GM18951 (cell line): ENCODE results near the gene LSM12.
A peak's percentile ranks its signal among the peaks of the same experiment; 100 is the strongest.

ENCODE experiments used
- POLR2A ChIP-seq: IDR thresholded peaks from 4 replicates; pipeline ENCODE4 v1.6.1; 2011; ENCODE audit warnings: mild to moderate bottlenecking; ENCODE audit not compliant: insufficient read length, insufficient read depth; ENCODE audit errors: extremely low read depth
- in situ Hi-C: fragments of 300-500 bp; cut with MboI; formaldehyde crosslinking; loops from one replicate; pipeline ENCODE4 v1.12.0; 2022; ENCODE audit warnings: low sequenced_read_pairs, mixed read lengths, inconsistent platforms; ENCODE audit not compliant: unreplicated experiment

Gene LSM12

DNA sequence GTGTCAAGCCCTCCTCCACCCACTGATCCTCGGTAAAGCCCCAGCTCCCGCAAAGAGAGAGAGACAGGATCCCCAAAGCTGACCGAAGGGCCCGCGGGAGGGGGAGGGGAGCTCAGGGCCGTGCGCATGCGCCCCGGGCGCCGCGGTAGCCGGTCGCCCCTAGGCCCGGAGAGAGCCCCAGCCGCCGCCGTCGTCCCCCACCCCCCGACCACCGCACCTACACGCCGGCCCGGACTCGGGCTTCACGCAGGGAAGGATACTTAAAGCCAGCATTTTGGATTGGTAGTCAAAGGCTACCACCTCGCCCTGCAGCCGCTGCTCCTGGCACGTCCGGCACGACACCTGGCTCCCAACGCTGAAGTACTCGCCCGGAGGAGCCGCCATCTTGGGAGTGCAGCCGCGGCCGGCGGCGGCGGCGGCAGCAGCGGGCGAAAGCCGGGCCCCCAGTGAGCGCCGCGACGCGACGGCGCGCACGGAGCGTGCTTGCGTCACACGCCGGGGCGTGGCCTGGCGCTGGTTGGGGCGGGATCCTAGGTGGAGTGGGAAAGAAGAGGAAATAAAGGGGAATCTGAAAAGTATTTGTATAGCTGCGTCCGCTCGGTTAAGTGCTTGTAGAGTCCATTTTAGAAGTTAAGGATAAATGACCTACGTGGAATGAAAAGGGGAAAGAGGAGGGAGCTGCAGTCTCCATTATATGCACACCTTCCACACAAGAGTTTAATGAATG lies at the start of gene LSM12:
LSM12 (minus strand) TSS at position 468 of the 727 bp plus-strand sequence; CDS start at position 384, 84 bp downstream.
- in situ Hi-C loops = no loop called here
- TF ChIP-seq POLR2A = peak; percentile 83

DNA sequence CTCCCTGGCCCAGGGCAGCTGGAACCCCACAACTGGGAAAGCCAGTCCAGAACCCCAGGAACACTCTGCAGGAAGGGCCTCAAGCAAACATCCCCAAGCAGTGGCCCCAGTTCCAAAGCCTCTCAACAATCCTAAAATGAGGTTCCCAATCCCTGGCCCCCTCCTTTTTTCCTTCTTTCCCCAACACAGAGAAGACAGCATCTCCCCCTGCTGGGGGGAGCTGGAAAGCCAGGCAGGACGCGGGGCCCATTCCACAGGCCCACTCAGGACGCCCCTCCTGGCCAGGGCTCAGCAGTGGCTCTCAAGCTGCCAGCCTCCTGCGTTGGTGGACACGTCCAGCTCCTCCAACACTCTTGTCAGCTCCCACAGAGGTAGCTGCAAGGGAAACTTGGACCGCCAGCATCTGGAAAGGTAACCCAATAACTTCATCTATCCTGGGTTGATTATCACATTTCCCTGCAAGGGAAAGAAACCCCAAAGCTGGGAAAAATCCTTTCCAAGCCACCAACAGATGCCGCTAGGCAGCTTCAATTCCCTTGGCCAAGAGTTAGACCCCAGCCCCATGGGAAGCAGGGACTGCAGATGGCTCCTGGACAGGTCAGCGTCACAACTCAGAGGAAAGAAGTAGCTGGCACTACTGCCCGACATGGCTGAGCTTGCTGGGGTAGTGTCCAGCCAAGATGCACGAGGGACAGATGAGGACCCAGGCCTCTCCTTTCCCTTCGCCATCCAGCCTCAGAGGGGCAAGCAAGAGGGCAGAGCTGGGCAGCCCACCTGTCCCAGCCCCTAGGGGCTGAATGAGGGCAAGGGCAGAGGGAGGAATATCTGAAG lies 49.3 kb upstream of the LSM12 start:
- in situ Hi-C loops = no loop called here
- TF ChIP-seq POLR2A = no peak

DNA sequence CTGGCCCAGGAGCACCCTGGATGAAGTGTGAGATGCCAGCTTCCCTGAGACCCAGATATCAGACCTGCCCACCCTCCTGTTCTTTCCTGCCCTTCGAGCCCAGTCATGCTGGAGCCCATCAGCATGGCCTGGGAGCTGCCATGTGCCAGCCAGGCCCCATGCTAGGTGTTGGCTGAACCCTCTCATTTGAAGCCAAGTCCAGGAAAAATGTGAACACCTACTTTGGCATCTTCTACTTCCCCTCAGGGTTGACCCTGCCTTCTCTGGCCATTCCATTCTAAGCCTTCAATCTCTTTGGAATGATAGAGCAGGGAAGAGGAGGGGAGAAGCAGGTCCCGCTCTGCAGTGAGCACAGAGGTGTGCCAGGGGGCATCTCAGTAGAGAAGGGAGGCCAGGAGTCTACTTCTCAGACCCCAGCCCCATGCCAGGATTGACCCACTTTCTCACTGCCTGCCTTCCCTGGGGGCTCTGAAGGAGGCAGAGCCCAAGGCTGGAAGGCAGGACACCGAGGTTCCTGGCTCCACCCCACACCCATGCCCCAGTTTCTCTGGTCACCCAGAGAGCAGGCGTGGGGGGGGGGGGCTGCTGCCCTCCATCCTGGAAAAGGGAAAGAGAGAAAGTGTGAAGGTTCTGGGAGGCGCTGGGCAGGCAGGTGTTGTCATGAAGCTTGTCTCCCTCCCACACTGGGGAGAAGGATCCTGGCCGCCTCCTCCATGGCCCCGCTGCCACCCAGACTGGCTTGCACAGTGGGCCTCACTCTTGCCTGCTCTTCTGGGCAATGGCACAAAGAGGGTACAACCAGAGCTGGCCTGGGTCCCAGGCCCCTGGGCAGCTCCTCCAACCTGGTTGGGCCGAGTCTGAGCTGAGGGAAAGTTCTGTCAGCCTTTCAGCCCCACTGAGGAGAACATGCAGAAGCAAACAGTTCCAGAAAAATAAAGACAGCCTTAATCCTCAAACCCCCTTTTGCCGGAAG lies 47.7 kb upstream of the LSM12 start:
- in situ Hi-C loops = no loop called here
- TF ChIP-seq POLR2A = no peak

DNA sequence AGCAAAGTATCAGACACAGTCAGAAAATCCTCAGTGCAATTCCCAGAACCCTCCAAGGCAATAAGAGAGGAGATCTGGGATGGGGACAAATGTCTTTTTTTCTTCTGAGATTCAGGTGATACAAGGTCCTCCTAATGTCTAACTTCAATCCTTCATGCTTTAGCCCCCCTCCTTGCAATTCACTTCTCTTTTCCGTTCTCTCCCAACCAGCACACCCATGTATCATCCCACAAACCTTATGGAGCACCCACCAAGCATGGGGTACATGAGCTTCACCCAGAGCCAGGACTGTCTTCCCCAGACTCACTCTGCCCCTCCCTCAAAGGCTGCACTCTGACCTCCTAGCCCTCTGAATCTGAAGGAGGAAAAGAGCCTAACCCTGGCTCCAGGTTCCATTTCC lies 46.9 kb upstream of the LSM12 start:
- TF ChIP-seq POLR2A = no peak
- in situ Hi-C loops = no loop called here

DNA sequence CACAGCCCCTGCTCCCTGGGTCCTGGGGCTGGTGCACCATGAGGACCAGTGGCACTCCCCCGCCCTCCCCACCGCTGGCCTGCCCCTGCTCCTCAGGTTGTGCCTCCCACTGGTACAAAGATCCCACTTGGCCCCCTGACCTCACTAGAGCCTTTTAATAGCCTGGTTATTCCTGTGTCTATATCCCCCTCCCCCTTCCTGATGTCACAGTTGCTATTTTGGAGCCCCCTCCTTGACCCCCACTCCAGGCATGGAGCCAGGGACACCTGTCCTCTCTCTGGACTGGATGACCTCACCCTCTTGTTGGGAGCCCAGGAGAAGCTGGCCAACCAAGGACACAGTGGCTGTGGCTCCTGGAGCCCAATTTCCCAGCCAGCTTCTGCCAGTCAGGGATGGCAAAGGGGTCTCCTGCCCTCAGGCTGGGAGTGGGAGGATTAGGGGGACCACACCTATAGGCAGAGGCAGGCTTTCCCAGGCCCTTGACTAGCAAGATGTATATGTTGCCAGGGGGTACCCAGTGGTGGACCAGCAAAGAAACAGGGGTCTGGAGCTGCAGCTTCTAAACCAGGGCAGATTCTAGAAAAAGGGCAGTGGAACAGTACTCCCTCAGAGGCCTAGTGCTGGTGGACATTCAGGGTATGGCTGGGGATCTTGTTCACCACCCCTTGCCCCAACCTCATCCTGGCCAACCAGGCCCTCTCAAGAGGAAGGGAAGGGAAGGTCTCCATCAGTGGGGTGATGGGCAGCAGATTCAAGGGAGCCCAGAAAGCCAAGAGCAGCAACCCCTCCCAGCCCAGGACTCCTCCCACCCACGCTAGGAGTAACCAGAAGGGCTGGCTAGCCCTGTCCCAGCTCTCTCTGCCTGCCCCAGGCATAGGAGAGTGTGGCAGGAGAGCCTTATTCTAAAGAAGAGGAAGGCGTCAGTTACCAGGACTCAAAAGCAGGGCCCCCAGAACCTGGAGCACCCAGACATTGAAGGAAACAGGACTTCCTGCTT lies 46.1 kb upstream of the LSM12 start:
- in situ Hi-C loops = no loop called here
- TF ChIP-seq POLR2A = no peak

DNA sequence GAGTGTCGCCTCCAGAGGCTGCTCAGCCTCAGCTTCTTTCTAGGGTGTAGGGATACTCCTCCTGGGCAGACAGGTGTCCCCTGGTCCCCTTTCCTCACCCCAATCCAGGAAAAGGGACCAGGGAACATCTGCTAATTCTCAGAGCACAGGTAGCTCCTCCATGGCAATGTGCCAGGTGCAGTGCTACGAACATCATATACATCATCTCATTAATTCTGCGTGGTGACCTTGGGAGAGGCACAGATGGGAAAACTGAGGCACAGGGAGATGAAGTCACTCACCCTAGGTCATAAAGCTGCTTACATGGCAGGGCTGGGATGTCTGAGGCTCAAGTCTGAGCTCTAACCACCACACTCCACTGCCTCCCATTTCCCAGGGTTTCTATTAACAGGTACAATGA lies 45.3 kb upstream of the LSM12 start:
- no peak for TF ChIP-seq POLR2A
- in situ Hi-C loops = no loop called here

DNA sequence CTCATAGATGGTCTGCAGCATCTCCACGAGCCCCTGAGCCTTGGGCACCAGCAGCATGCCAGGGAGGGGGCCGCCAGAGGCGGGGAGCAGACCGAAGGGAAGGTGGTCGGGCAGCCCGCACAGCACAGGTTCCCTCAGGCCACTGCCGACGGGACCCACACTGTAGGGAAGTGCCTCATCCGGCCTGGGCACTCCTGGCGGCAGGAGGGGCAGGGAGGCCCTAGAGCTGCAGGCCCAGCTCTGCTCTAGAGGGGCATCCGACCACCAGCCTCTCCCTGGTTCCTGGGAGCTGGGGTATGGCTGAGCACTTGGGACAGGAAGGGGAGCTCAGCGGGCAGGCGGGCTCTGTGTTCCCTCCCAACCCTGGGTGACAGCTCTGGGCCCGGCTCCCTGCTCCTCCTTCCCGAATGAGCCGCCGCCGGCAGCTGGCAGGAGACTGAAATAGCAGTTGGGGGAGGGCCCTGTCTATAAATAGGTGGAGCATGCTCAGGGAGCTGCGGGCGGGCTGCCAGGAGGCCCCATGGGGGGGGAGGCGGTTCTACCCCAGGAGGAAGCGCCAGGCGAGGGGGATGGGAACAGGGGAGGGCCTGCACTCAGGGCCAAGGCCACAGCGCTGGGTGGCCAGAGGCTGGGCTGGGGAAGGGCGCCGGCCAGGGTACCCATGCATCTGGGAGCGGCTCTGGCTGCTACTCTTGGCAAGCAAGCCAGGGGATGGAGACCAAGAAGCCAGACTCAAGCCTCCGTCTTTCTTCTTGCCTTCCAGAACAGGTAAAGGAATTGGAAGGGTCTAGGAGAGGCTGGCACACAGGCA lies 44.6 kb upstream of the LSM12 start:
- TF ChIP-seq POLR2A = peak; percentile 62
- in situ Hi-C loops = no loop called here

DNA sequence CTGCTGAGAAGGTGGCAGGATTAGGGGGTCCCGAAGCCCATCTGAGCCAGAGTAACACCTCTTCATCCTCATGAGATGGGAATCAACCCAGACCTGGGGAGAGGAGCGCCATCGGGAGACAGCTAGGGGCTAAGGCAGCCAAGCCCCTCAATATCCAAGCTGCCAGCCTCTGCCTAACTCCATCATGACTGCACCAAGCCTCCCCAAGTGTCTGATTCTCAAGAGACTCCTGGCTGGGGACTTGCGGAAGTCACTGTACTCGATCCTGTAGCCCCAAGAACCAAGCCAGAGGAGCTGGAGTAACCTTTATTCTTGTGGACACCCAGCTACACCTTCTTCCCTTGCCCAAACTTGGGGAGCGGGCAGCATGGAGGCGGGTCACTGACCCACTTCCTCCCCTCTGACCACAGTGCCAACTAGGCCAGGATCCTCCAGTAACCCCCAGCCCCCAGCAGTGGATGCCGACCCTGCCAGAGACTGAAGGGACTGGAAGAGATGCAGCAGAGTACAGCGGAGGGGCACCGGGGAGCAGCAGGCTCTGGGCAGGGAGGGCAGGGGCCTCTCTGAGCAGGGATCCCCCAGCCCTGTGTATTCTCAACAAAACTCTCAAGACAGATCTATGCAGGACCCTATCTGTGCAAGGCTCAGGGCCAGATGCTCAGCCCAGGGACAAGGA lies 43.7 kb upstream of the LSM12 start:
- in situ Hi-C loops = no loop called here
- no peak for TF ChIP-seq POLR2A

DNA sequence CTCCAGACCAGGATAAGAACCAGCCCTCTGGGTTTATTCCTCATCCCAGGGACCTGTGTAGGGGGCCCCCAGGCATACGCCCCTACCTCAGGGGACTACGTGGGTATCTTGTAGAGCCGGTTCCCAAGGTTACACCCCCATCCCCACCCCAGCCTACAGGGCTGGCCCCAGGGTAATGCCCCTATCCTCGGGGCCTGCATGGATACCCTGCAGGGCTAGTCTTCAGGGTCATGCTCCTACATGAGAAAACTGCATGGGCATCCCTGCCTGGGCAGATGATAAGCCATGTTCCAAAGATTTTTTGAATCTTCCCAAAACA lies 42.8 kb upstream of the LSM12 start:
- in situ Hi-C loops = no loop called here
- TF ChIP-seq POLR2A = no peak

DNA sequence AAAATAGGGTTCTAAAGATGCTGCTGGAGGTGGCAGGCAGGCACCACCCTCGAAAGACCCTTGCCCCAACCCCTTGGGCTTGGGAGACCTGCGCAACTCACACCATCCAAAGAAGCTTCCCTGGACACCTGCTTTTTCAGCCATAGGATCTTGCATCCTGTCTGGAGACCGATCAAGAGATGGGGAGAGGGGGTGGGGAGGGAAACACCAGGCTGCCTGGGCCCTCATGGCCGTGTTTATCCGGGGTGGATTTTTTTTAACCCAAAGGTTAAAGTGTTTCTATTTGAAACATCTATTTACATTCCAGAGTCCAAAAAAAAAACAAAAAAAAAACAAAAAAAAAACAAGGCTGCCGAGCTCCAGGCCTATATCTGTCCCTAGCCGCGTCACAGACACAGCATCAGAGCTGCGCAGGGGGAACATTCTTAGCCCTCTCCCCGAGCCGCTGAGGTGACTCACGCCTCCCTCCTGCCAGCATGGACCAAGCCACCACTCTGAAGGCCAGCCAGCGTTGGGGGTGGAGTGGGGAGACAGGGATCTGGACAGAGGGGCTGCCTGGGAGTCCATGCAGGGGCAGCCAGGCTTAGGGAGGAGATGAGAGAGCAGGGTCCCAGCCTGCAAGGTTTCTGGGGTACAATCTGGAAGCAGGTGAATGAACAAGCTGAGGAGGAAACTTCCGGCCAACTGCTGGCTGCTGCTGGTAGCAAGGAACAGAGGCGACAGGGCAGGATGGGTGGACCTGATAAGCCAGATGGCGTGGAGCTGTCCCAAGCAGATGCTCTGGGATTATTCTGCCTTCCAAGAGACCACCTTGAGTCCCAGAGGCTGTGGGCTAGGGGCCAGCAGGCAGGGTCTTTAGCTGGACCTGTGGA lies 42.2 kb upstream of the LSM12 start:
- in situ Hi-C loops = no loop called here
- no peak for TF ChIP-seq POLR2A
